OCI-LY3 (cell line): ENCODE results near the gene AP2M1.

ENCODE experiments used
- CTCF ChIP-seq: fragments of 200-600, 300-600 bp; sonication (generic); IDR thresholded peaks from 2 replicates; pipeline ENCODE4 v1.5.1; 2014; ENCODE audit warnings: antibody characterized with exemption, low read length, low read depth
- EZH2phosphoT487 ChIP-seq: fragments of 200-600 bp; shearing (Covaris generic); IDR thresholded peaks from 2 replicates; pipeline ENCODE4 v1.6.1; 2018; ENCODE audit warnings: antibody characterized with exemption, mixed run types, low read depth

DNA sequence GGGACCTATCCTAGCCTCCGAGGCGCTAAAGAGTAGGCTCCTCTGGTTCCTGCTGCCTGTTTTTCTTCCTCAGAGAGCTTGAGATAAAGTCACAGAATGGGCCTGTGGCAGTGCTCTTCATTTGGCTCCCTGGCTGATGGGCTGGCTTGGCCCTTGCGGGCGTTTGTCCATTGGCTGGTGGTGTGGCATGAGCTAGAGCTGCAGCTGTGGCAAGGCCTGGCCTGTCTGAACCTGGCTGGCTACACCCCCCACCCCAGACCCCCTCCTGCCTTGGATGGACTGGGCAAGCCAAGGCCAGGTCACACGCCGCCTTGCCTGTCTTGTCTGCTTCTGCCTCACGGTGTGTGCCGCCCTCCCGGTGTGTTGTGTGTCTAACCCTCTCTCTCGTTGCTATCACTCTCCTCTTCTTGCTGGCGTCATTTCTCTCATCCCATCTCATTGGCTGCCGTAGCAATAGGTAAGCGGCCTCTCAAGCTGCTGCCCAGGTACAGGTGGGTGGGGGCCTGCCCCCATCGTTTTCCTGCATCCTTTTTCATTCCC lies 3.2 kb downstream of the AP2M1 start:
- TF ChIP-seq CTCF, result no peak
- TF ChIP-seq EZH2phosphoT487, result no peak
